Activated T-cell treated with anti-CD3 and anti-CD28 coated beads, Interleukin-2, amount 50 U/mL, for 4 hours (primary cell): ENCODE data around the gene RGL4. TPM values are rescaled to one million over a fixed set of nuclear protein-coding genes. Genes with fewer than 3 reads are reported as not detected.
"Not testable (repeated sequence)": the region's sequence is repeated elsewhere in the genome, so short reads cannot be mapped to it uniquely, and the experiment has no call there.

Experiments used
- ATAC-seq, 2 donors: fragments of 200-7000 bp; cut with Tn5 transposase; one replicate each; pipeline ENCODE4 v1.10.0; 2021
- DNase-seq: peaks from one replicate; pipeline ENCODE4 v3.0.0-alpha.2; 2020
- H3K27me3 Mint-ChIP-seq: one replicate; pipeline ENCODE4 v1.8.0; 2021; ENCODE audit warnings: low read depth, mixed read lengths
- H3K36me3 Mint-ChIP-seq: one replicate; pipeline ENCODE4 v1.8.0; 2022; ENCODE audit warnings: mixed read lengths; ENCODE audit not compliant: insufficient read depth
- H3K4me1 Mint-ChIP-seq: one replicate; pipeline ENCODE4 v1.8.0; 2021; ENCODE audit warnings: low read depth, mixed read lengths
- H3K4me3 Mint-ChIP-seq: one replicate; pipeline ENCODE4 v1.8.0; 2021; ENCODE audit warnings: mild to moderate bottlenecking, moderate library complexity, mixed read lengths
- H3K9me3 Mint-ChIP-seq: one replicate; pipeline ENCODE4 v1.8.0; 2021; ENCODE audit warnings: mixed read lengths
- total RNA-seq, 3 donors: library from RNA; stranded (reverse); gene quantifications; one replicate each; pipeline ENCODE4 v1.2.1, GENCODE V29; 2021

RGL4 gene
- total RNA-seq, 3 donors from 2014 or later: 3.3 to 7.4 (median 4.1) TPM

DNA sequence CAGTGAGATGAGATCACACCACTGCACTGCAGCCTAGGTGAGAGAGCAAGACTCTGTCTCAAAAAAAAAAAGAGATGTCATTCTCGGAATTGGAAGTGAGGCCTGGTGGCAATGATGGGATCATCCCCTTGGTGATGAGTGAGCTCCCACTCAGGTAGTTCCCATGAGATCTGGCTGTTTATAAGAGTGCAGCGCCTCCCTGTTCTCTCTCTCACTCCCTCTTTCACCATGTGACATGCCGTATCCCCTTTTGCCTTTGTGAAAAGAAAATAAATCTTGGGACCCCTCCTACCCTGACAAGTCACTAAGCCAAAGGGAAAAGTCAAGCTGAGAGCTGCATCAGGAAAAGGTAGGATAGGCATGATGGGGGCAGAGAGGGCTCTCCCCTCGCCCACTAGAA, 31.3 kb downstream of the RGL4 start:
- DNase-seq (no peak), ATAC-seq (no peak)
- no peaks in the 10 kb centered on the region for H3K9me3 Mint-ChIP-seq
- no peak overlapping the region for H3K4me3 Mint-ChIP-seq
- no peaks in the 10 kb centered on the region for H3K36me3 Mint-ChIP-seq
- H3K27me3 Mint-ChIP-seq: peaks cover 4% of the 10 kb centered on the region
- peaks cover 5% of the 10 kb centered on the region for H3K4me1 Mint-ChIP-seq

GRCh38 chr22:23722724-23723123, 31.9 kb downstream of the RGL4 start:
- ATAC-seq (no peak), DNase-seq (no peak)
- Mint-ChIP-seq H3K36me3 (no peaks in the 10 kb centered on the region), H3K4me3 (no peak overlapping the region), H3K27me3 (peaks cover 4% of the 10 kb centered on the region), H3K9me3 (no peaks in the 10 kb centered on the region), H3K4me1 (no peaks in the 10 kb centered on the region)

- not testable (repeated sequence) for H3K27me3 Mint-ChIP-seq, H3K4me1 Mint-ChIP-seq, H3K4me3 Mint-ChIP-seq, H3K9me3 Mint-ChIP-seq, DNase-seq, ATAC-seq, H3K36me3 Mint-ChIP-seq
Measured at GRCh38 chr22:23728108-23728507, 37.3 kb downstream of the RGL4 start.

GRCh38 chr22:23737696-23738095, 46.9 kb downstream of the RGL4 start:
- Mint-ChIP-seq H3K4me3 (no peak overlapping the region), H3K4me1 (no peaks in the 10 kb centered on the region), H3K36me3 (no peaks in the 10 kb centered on the region), H3K9me3 (no peaks in the 10 kb centered on the region), H3K27me3 (no peaks in the 10 kb centered on the region)
- DNase-seq (no peak), ATAC-seq (no peak)

DNA sequence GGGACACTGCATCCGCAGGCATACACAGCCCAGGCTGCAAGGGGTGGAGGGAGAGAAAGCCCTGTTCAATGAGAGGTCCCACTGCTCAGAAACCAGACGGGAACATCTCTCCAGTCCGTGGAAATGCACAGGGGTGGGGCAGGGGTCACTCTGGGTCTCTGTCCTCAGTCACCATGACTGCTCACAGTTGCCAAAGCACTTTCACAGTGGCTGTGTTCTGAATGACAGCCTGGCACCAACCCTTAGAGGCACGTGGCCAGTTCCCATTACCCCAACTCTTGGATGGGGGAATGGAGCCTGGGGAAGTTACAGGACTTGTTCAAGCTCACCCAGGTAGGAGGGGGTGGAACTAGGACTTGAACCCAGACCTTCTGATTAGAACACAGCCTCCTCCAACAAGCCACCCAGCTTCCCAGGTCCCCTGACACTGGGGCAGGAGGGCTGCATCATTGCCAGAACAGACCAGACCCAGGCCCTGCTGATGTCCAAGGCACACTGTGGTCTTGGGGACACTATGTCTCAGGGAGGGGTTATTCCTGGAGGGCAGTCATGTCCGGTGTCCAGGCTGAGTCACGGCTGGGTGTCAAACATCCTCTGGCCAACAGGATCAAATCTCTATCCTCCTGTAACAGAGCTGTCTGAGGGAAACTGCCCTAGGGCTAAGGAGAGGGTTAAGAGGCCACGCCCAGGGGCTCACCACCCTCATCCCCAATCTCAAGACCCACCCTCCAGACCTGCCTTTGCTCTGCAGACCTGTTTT, 51.9 kb downstream of the RGL4 start:
- H3K4me1 Mint-ChIP-seq: no peaks in the 10 kb centered on the region
- no peaks in the 10 kb centered on the region for H3K27me3 Mint-ChIP-seq
- H3K4me3 Mint-ChIP-seq: no peak overlapping the region
- H3K9me3 Mint-ChIP-seq: peaks cover 7% of the 10 kb centered on the region
- H3K36me3 Mint-ChIP-seq: peaks cover 26% of the 10 kb centered on the region
- ATAC-seq: no peak
- DNase-seq: no peak

GRCh38 chr22:23743303-23743705, 52.5 kb downstream of the RGL4 start:
- ATAC-seq: no peak
- Mint-ChIP-seq H3K4me3 (no peak overlapping the region), H3K36me3 (peaks cover 26% of the 10 kb centered on the region), H3K9me3 (peaks cover 7% of the 10 kb centered on the region), H3K4me1 (no peaks in the 10 kb centered on the region), H3K27me3 (no peaks in the 10 kb centered on the region)
- no peak for DNase-seq

DNA sequence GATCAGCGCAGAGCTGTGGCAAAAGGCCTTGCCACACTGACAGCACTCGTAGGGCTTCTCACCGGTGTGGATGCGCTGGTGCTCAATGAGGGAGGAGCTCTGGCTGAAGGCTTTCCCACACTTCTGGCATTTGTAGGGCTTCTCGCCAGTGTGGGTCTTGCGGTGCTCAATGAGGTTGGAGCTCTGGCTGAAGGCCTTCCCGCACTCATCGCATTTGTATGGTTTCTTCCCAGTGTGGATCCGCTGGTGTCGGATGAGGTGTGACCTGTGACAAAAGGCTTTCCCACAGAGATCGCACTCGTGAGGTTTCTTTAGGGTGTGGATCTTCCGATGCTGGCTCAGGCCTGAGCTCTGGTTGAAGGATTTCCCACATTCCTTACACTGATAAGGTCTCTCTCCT, 53.2 kb downstream of the RGL4 start:
- Mint-ChIP-seq H3K27me3 (no peaks in the 10 kb centered on the region), H3K36me3 (peaks cover 26% of the 10 kb centered on the region), H3K4me1 (no peaks in the 10 kb centered on the region), H3K9me3 (peaks cover 7% of the 10 kb centered on the region), H3K4me3 (no peak overlapping the region)
- DNase-seq (no peak), ATAC-seq (no peak)

DNA sequence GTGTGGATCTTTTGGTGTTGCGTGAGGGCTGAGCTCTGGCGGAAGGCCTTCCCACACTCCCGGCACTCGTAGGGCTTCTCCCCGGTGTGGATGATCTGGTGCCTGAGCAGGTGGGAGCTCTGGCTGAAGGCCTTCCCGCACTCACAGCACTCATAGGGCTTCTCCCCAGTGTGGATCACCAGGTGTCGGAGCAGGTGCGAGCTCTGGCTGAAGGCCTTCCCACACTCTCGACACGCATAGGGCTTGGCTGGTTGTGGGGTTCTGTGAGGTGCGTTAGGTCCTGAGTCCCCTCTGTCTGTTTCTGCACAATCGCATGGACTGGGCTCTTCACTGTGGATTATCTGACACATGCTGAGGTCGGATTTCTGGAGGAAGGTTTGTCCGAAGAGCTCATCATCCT, 53.7 kb downstream of the RGL4 start:
- no peak for DNase-seq
- Mint-ChIP-seq H3K4me3 (no peak overlapping the region), H3K36me3 (peaks cover 26% of the 10 kb centered on the region), H3K4me1 (no peaks in the 10 kb centered on the region), H3K27me3 (no peaks in the 10 kb centered on the region), H3K9me3 (peaks cover 7% of the 10 kb centered on the region)
- ATAC-seq: no peak

GRCh38 chr22:23745791-23746190, 55.0 kb downstream of the RGL4 start:
- no peak for DNase-seq

More at GRCh38 chr22:23745791-23746190, 55.0 kb downstream of the RGL4 start:
- Mint-ChIP-seq H3K27me3 (no peaks in the 10 kb centered on the region), H3K4me3 (no peak overlapping the region), H3K4me1 (peaks cover 9% of the 10 kb centered on the region), H3K36me3 (peaks cover 26% of the 10 kb centered on the region), H3K9me3 (peaks cover 7% of the 10 kb centered on the region)
- no peak for ATAC-seq

Other genes starting within 250 kb of the RGL4 start
- not detected for gene IGLL1, start 110.7 kb upstream of the RGL4 start, total RNA-seq
- gene DRICH1, start 58.7 kb upstream of the RGL4 start, total RNA-seq: under 1 TPM; 0.22 to 0.47 (median 0.30) TPM
- gene ZNF70, start 60.1 kb downstream of the RGL4 start, total RNA-seq: 1 to 10 TPM; 2.3 to 3.0 (median 2.6) TPM
- gene VPREB3, start 63.4 kb downstream of the RGL4 start, total RNA-seq: not detected
- gene C22orf15, start 72.0 kb downstream of the RGL4 start, total RNA-seq: under 1 TPM in 2 of 3 donors, not detected in 1; 0.11 to 0.30 TPM
- gene CHCHD10, start 77.0 kb downstream of the RGL4 start, total RNA-seq: 100 to 1,000 TPM; 113 to 204 (median 187) TPM
- 1 to 10 TPM in 1 of 3 donors, under 1 TPM in 2; 0.65 to 2.2 (median 0.69) TPM for gene MMP11, start 81.8 kb downstream of the RGL4 start, total RNA-seq
- 100 to 1,000 TPM; 105 to 128 (median 109) TPM for gene SMARCB1, start 96.0 kb downstream of the RGL4 start, total RNA-seq
- 1 to 10 TPM; 5.7 to 7.1 (median 6.9) TPM for gene DERL3, start 148.0 kb downstream of the RGL4 start, total RNA-seq
- 1 to 10 TPM; 2.0 to 3.3 (median 2.4) TPM for gene SLC2A11, start 166.9 kb downstream of the RGL4 start, total RNA-seq
- 1,000 to 10,000 TPM; 1,069 to 1,172 (median 1,160) TPM for gene MIF, start 203.4 kb downstream of the RGL4 start, total RNA-seq